ENCODE measurements around the gene NFASC.

NFASC gene

GRCh38 chr1:204870160-204870912 lies at the start of gene NFASC:
NFASC (plus strand) TSS chr1:204870862; CDS start chr1:204944316, 73,454 bp downstream.
- in situ Hi-C loops (cut with MboI; ENCODE audit: low sequenced_read_pairs), result no loop called here

DNA sequence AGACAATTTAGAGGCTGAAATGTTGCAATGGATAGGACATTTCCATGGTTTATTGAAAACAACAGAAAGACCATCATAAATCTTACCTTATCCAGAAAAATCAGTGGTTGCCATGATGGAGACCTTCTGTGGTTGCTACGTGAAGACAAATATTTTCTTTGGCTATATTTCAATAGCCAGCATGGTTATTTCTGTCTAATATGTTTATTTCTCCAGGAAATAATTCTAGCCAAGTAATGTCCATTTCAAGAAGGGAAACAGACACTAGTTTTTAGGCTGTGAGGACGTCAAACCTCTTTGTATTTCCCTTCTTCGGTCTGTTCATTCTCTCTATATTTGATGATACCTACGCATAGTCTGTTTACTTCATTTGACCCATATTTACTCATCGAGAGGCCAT lies 49.2 kb upstream of the NFASC start:
- in situ Hi-C loops (cut with MboI; ENCODE audit: low sequenced_read_pairs), result no loop called here

GRCh38 chr1:204821924-204822323 lies 48.7 kb upstream of the NFASC start:
- in situ Hi-C loops (cut with MboI; ENCODE audit: low sequenced_read_pairs), result no loop called here

GRCh38 chr1:204826970-204827369 lies 43.7 kb upstream of the NFASC start:
- in situ Hi-C loops (cut with MboI; ENCODE audit: low sequenced_read_pairs), result no loop called here

DNA sequence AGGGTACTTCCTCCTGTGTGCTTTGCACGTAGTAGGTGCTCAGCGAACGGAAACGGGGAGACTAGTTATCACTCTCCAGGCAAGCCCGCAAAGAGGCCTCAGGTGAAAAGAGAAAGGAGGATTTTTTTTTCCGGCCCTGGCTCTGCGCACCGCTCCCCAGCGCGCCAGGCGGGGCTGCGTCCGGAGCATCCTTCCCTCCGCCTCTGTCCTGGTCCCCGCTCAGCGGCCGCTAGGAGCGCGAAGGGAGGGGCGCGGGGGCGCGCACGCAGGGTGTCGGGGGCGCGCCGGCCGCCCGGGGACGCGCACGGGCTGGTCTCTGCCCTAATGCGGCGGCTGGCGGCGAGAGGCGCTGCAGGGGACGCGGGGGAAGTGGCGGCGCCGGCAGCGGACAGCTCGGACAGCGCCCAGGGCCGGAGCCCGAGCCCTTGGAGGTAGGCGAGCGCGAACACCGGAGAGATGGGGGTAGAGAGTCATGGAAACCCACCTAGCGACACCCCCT lies 42.3 kb upstream of the NFASC start:
- in situ Hi-C loops (cut with MboI; ENCODE audit: low sequenced_read_pairs), result no loop called here

- in situ Hi-C loops (cut with MboI; ENCODE audit: low sequenced_read_pairs), result no loop called here
These were observed 41.4 kb upstream of the NFASC start for GRCh38 chr1:204829133-204829825.

GRCh38 chr1:204830747-204831146 lies 39.9 kb upstream of the NFASC start:
- in situ Hi-C loops (cut with MboI; ENCODE audit: low sequenced_read_pairs), result no loop called here

DNA sequence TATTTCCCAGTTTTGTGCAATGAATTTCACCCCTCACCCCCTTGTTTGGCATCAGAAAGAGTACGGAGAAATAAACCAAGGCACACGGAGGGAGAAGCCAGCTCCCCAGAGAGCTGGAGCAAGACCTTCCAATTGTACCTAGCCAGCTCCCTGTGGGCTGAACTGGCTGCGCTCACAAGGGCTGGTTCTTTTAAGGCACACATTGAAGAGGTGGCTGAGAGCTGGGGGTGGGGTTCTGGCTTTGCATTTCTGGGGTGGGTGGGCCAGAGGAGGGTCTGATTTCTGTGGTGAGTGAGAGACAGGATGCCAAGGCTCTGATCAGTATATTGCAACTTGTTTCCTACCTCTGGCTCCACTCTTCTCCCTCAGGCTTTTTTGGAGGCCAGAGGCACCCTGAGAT lies 39.5 kb upstream of the NFASC start:
- in situ Hi-C loops (cut with MboI; ENCODE audit: low sequenced_read_pairs), result no loop called here

GRCh38 chr1:204834336-204834735 lies 36.3 kb upstream of the NFASC start:
- in situ Hi-C loops (cut with MboI; ENCODE audit: low sequenced_read_pairs), result no loop called here

DNA sequence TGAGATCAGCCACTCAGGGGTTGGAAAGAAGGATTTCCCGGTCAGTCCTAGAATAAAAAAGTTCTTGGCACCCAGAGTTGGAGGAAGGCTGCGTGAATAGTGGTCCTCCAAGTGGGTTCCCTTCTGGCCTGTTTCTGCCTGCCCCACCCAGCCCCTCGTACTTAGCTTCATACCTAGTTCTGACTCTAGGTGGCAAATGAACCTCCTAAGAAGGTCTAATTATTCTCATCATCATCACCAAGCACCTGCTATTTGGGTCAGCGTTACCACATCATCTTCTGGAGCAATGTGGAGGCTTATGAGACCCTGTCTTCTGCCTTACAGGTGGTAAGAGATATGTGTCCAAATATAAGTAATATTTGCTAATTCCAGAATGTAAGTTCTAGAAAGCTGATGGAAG lies 35.9 kb upstream of the NFASC start:
- in situ Hi-C loops (cut with MboI; ENCODE audit: low sequenced_read_pairs), result no loop called here

DNA sequence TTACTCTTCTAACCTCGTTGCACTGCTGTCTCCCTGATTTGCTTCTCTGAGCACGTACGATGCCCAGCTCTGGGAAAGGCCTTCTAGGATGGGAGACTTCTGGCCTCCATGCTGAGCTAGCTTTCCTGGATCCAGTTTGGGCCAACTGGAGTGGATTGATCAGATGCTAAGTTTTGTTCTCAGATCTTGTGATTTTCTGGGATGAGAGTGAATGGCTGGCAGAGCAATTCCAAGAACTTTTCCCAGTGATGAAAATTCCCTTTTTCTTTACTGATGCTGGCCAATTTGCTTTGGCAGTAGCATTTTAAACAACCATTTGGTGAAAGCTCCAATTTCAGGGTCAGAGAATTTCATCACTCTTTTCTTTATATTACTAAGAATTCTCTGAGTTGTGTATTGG lies 34.9 kb upstream of the NFASC start:
- in situ Hi-C loops (cut with MboI; ENCODE audit: low sequenced_read_pairs), result no loop called here

DNA sequence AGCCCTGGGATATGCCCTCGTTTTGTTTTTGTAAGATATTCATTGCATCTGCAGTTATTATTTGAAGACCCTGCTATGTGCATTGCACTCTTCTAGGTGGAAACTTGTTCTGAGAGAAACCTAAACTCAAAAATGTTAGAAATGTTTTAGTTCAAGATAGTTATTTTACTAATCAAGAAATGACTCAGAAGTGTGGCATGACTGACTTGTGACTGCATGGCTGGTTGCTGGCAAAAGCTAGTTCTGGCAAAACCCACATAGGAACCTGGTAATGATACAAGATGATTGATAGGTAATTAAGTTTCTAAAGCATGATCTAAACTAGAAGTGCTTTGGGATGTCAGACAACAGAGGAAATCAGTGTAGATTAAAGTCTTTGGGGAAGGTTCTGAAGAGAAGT lies 33.8 kb upstream of the NFASC start:
- in situ Hi-C loops (cut with MboI; ENCODE audit: low sequenced_read_pairs), result no loop called here

DNA sequence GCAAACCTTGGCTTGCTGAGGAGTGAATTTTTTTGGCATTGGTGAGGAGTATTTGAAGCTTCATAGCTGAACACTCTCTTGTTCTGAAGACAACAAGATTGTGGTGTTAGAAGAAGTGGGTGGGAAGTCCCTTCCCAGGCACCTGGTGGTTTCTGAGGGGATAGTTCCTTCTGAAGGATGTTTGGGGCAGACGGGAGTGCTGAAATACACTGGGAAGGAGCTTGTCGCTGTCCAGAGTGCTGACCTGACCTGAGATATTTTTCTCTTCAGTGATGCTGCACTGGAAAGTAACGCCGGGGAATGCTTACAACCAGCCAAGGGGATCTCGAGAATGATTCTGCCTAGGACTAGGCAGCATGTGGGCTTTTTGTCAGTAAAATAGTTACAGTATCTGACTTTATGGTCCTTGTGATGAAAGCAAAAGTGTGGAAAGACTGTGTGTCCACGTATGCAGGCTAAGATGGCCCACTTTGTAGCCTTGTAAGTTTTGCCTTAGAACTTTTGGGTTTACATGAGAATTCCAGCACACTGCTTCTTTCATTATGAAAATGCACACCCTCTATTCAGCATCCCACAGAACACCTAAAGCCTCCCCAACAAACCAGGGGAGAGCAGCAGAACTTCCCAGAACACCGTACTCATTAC lies 33.1 kb upstream of the NFASC start:
- in situ Hi-C loops (cut with MboI; ENCODE audit: low sequenced_read_pairs), result no loop called here

- in situ Hi-C loops (cut with MboI; ENCODE audit: low sequenced_read_pairs), result no loop called here
These were observed 29.3 kb upstream of the NFASC start for GRCh38 chr1:204841316-204841715.

GRCh38 chr1:204841798-204842197 lies 28.9 kb upstream of the NFASC start:
- in situ Hi-C loops (cut with MboI; ENCODE audit: low sequenced_read_pairs), result no loop called here

DNA sequence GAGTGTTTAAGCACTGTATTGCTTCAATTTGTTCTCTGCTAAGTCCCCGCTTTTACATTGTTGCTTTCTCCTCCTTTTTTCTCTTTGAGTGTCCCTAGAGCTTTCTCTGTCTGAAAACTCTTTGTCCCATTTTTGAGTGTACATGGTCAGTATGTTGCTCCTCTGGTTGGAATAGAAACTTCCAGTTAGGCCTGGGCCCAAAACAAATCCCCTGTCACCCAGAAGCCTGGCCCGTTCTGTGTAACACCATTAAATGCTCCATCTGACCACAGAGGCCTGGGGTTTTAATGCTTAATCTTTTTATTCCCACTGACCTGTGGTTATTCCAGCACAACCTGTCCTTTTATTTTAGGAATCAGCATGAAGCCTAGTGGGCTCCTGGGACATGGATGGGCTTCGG lies 28.3 kb upstream of the NFASC start:
- in situ Hi-C loops (cut with MboI; ENCODE audit: low sequenced_read_pairs), result no loop called here

DNA sequence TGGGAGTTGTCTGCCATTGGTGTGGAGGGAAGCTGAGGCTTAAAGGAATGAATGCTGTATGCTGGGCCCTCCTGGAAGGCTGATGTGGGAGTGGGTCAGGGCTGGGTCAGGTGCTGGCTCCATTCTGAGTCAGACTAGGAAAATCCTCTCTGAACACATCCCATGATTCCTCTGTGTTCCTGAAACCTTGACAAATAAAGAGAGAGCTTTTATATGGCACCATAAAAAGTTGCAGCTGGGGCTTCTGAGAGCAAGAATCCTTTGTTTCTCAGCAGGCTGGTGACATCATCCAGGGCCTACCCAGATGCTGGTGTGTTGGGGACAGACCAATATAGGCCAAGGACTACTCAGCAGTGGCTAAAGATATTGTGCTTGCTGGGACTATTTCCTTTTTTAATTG lies 27.8 kb upstream of the NFASC start:
- in situ Hi-C loops (cut with MboI; ENCODE audit: low sequenced_read_pairs), result no loop called here

- in situ Hi-C loops (cut with MboI; ENCODE audit: low sequenced_read_pairs), result no loop called here
These were observed 24.1 kb upstream of the NFASC start for GRCh38 chr1:204846546-204846945.

GRCh38 chr1:204848579-204848978 lies 22.1 kb upstream of the NFASC start:
- in situ Hi-C loops (cut with MboI; ENCODE audit: low sequenced_read_pairs), result no loop called here

DNA sequence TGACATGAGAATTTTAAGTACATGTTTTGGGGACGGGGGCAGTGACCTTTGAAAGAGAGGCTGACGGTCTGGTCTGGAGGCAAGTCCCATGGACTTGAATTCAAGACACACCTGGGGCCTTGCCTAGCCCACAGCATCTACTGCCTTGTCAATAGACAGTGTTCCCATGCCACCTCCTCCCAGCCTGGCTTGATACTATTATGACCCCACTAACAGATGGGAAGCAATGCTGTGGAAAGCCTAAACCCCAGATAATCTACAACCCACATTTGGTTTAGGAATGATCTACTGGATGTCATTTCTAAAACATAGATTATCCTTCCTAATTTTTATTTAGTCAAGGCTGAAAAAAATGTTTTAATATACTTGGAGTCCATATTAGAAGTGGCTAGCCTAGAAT lies 17.8 kb upstream of the NFASC start:
- in situ Hi-C loops (cut with MboI; ENCODE audit: low sequenced_read_pairs), result no loop called here

DNA sequence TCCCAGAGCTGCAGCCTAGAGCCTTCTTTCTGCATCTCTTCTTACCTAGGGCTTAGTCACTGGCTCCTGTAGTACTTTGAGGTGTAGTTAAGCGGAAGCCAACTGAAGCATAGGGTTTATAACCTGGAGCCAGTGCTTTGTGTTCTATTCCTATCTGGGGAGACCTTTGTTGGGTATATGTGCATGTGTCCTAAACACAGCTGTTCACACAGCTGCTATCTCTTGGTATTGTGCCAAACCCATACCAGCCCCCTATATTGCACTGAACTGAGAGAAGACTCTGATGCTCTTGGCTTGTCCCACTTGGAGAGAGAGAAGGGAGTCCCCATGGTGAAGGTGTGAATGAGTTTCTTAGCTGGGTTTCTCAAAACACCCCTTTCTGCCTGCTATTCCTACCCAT lies 17.2 kb upstream of the NFASC start:
- in situ Hi-C loops (cut with MboI; ENCODE audit: low sequenced_read_pairs), result no loop called here

DNA sequence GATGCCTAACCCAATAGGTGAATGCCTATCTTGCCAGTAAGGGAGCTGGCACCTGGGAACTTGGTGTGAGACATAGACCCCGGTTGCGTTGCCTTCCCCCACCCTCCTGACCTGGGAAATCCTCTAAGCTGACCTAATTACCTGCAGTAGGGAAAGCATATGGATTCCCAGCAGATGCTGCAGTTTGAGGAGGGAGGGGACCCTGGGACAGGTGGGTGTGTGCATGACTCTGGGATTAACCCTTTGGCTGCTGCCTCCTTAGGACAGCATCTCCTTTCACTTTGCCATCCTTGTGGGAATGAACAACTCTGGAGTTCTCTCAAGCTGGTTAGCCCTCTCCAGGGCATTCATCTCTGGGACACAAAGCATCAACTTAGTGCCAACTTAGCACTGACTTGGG lies 16.4 kb upstream of the NFASC start:
- in situ Hi-C loops (cut with MboI; ENCODE audit: low sequenced_read_pairs), result no loop called here
